Epithelial cell of esophagus (primary cell): ENCODE measurements around the gene MCM10.
"Not testable (repeated sequence)": the region's sequence is repeated elsewhere in the genome, so short reads cannot be mapped to it uniquely, and the experiment has no call there.

Experiments
- DNase-seq: peaks from one replicate; pipeline ENCODE4 v3.0.0; 2010; ENCODE audit warnings: low read depth
- H3K4me3 ChIP-seq: 2 replicates; pipeline ENCODE4 v1.5.1; 2011; ENCODE audit warnings: mild to moderate bottlenecking, low read length, control low read depth
- CTCF ChIP-seq: IDR thresholded peaks from 2 replicates; pipeline ENCODE4 v1.5.1; 2011; ENCODE audit warnings: low read depth, mild to moderate bottlenecking, low read length, control low read depth, inconsistent platforms; ENCODE audit not compliant: insufficient read depth; ENCODE audit errors: missing control alignments

MCM10 gene

GRCh38 chr10:13225601-13226000 lies 64.2 kb downstream of the MCM10 start:
- DNase-seq: no peak
- TF ChIP-seq CTCF: no peak
- H3K4me3 ChIP-seq: no peak overlapping the region

GRCh38 chr10:13227031-13227430 lies 65.7 kb downstream of the MCM10 start:
- DNase-seq: no peak
- H3K4me3 ChIP-seq: no peak overlapping the region
- TF ChIP-seq CTCF: no peak

GRCh38 chr10:13231190-13231589 lies 69.8 kb downstream of the MCM10 start:
- H3K4me3 ChIP-seq: no peak overlapping the region
- TF ChIP-seq CTCF: no peak
- no peak for DNase-seq

- peak; percentile 11 for DNase-seq
- no peak for TF ChIP-seq CTCF
- H3K4me3 ChIP-seq: no peak overlapping the region
Observed at GRCh38 chr10:13231808-13232207, 70.5 kb downstream of the MCM10 start.

- H3K4me3 ChIP-seq: no peak overlapping the region
- no peak for DNase-seq
- no peak for TF ChIP-seq CTCF
Observed at GRCh38 chr10:13233358-13233757, 72.0 kb downstream of the MCM10 start.

GRCh38 chr10:13234172-13234571 lies 72.8 kb downstream of the MCM10 start, which contains the start of gene UCMA:
Gene UCMA (minus strand): TSS chr10:13234374. CDS start chr10:13234258, 116 bp downstream.
- no peak within 1 kb of the TSS for H3K4me3 ChIP-seq
- no peak for TF ChIP-seq CTCF
- no peak for DNase-seq

- not testable (repeated sequence) for H3K4me3 ChIP-seq, DNase-seq
Observed at GRCh38 chr10:13234736-13235135, 73.4 kb downstream of the MCM10 start.
